Fibroblast of peridontal ligament (primary cell): ENCODE measurements around the gene RSPH10B2.
"Not testable (repeated sequence)": the region's sequence is repeated elsewhere in the genome, so short reads cannot be mapped to it uniquely, and the experiment has no call there.

Experiments
- DNase-seq: peaks from one replicate; pipeline ENCODE4 v3.0.0-alpha.2; 2010; ENCODE audit errors: extremely low read depth

The RSPH10B2 gene

GRCh38 chr7:6842278-6842921, 88.5 kb downstream of the RSPH10B2 start:
- not testable (repeated sequence) for DNase-seq

- DNase-seq: not testable (repeated sequence)
Measured at GRCh38 chr7:6843092-6843491, 89.2 kb downstream of the RSPH10B2 start.

DNA sequence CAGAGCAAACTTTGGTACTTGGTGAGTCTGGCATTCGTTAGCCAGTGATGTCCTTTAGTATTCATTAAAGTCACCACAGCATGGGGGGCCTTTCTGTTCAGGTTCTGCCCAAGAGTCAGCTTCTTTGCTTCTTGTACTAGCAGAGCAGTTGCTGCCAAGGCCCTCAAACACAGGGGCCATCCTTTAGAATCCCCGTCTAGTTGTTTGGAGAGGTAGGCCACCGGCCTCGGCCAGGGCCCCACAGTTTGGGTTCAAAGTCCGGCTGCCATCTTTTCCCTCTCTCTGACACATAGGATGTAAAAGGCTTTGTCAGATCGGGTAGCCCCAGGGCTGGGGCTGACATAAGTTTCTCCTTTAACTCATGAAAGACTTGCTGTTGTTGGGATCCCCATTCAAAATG, 89.8 kb downstream of the RSPH10B2 start:
- not testable (repeated sequence) for DNase-seq

- not testable (repeated sequence) for DNase-seq
Measured at GRCh38 chr7:6845971-6846449, 92.1 kb downstream of the RSPH10B2 start.

DNA sequence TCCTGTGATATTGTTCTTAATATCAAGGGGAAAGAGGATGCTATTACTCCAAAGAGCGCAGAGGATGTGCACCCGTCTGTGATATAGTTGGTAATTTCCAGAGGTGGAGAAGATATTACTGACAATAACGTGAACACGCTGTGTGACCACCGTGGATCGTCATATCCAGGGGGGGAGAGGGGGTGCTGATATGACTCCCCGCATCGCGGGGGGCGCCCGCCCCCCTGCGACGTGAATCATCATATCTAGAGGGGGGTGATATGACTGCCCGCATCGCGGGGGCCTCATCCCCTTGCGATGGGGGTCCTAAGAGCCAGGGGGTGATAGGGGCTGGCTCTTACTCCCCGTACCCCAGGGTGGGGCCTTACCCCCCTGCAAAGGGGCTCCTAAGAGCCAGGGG, 93.8 kb downstream of the RSPH10B2 start:
- DNase-seq: not testable (repeated sequence)
